ENCODE results near the gene PLCL2. TPM values are rescaled to one million over a fixed set of nuclear protein-coding genes. Genes with fewer than 3 reads are reported as not detected.
A peak's percentile ranks its signal among the peaks of the same experiment; 100 is the strongest.

Gene PLCL2
- total and polyA plus RNA-seq, 10 of the 15 experiments (the other 5 are each of a cell fraction or from before 2014, with no cell fraction given): 7.5 to 37.3 (median 21.7) TPM

GRCh38 chr3:16884084-16884747 lies 539 bp upstream of the PLCL2 start (continued):
- TF ChIP-seq RBBP5 (conservative IDR thresholded peaks at IDR 0.05): no peak
- TF ChIP-seq JUNB (IDR thresholded peaks at IDR 0.05): no peak
- TF ChIP-seq EZH2 (IDR thresholded peaks at IDR 0.05; ENCODE audit: borderline replicate concordance, control insufficient read depth, low read depth, low read length): no peak
- peak; percentile 72 for TF ChIP-seq YY1 (IDR thresholded peaks at IDR 0.05; ENCODE audit: low read depth, low read length)
- TF ChIP-seq ZBTB11 (CRISPR knock-in tag; IDR thresholded peaks at IDR 0.05): no peak
- no peak for TF ChIP-seq PML (IDR thresholded peaks at IDR 0.05; ENCODE audit: low read length)
- no peak for TF ChIP-seq BCLAF1 (IDR thresholded peaks at IDR 0.05)
- no peak for TF ChIP-seq SMAD5 (IDR thresholded peaks at IDR 0.05; ENCODE audit: low read depth)
- TF ChIP-seq ZZZ3 (IDR thresholded peaks at IDR 0.05; ENCODE audit: control insufficient read depth, insufficient read length, low read depth): no peak
- peak; percentile 64; the same call in 1 of the 2 replicates for TF ChIP-seq CBX5 (IDR thresholded peaks at IDR 0.05; ENCODE audit: low read depth)
- TF ChIP-seq SIX5 (IDR thresholded peaks at IDR 0.05; ENCODE audit: low read depth, low read length, severe bottlenecking): no peak
- TF ChIP-seq JUND (IDR thresholded peaks at IDR 0.05; ENCODE audit: low read depth, low read length): no peak
- peak; percentile 37 to 79 (median 74) for TF ChIP-seq CTCF (IDR thresholded peaks at IDR 0.05 in 2 of 3, conservative IDR thresholded peaks at IDR 0.05 in 1 of 3; ENCODE audit: control insufficient read depth in 2 of 3, extremely low read depth in 1 of 3, insufficient read depth in 1 of 3, low read depth in 3 of 3, low read length in 3 of 3)
- no peak for TF ChIP-seq CHD1 (IDR thresholded peaks at IDR 0.05; ENCODE audit: low read depth, low read length)
- no peak for TF ChIP-seq ELK1 (IDR thresholded peaks at IDR 0.05; ENCODE audit: low read depth, low read length)
- no peak for TF ChIP-seq PAX8 (IDR thresholded peaks at IDR 0.05)
- TF ChIP-seq ATF2 (IDR thresholded peaks at IDR 0.05; ENCODE audit: low read length): no peak
- TF ChIP-seq NFIC (IDR thresholded peaks at IDR 0.05; ENCODE audit: low read depth, low read length): no peak

Data from GM12878 (cell line).